RWPE1 (cell line): ENCODE measurements around the gene LURAP1L.

Experiments
- CTCF ChIA-PET: fragments of 350-600 bp; sonication (Branson Sonifier 250); formaldehyde crosslinking; extraction: SDS; loops from one replicate; lab custom pipeline; 2021; lab: Yijun Ruan, JAX
- POLR2A ChIA-PET: fragments of 400-600 bp; formaldehyde crosslinking; extraction: SDS; loops from one replicate; lab custom pipeline; 2020; ENCODE audit warnings: antibody characterized with exemption; ENCODE audit not compliant: low non-redundant PET; lab: Yijun Ruan, JAX
- DNase-seq: peaks from one replicate; pipeline ENCODE4 v3.0.0; 2012; ENCODE audit warnings: low spot score
- H3K27ac ChIP-seq: fragments of 450-650 bp; 2 replicates; pipeline ENCODE4 v1.5.1; 2017
- CTCF ChIP-seq: fragments of 450-650 bp; conservative IDR thresholded peaks from 2 replicates; pipeline ENCODE4 v1.5.1; 2017; ENCODE audit warnings: low read depth, mild to moderate bottlenecking

The LURAP1L gene

GRCh38 chr9:12801663-12802062 is 26.8 kb downstream of the LURAP1L start:
- DNase-seq = no peak
- POLR2A ChIA-PET = no interaction called here

GRCh38 chr9:12802093-12802492 is 27.3 kb downstream of the LURAP1L start:
- no peak for TF ChIP-seq CTCF
- no peak for DNase-seq
- no peak overlapping the region for H3K27ac ChIP-seq
- ChIA-PET POLR2A (no interaction called here), CTCF (no interaction called here)

More at GRCh38 chr9:12801663-12802062, 26.8 kb downstream of the LURAP1L start:
- TF ChIP-seq CTCF = no peak
- CTCF ChIA-PET = no interaction called here
- no peak overlapping the region for H3K27ac ChIP-seq

GRCh38 chr9:12808569-12808968 is 33.7 kb downstream of the LURAP1L start:
- CTCF ChIA-PET = interaction anchor here (0.6 to 2.2 kb wide), 2 partner anchors 32 to 665 kb away, joined by 6 to 7 read pairs; no protein-coding TSS in a partner anchor
- POLR2A ChIA-PET = no interaction called here
- H3K27ac ChIP-seq = no peak overlapping the region
- DNase-seq = no peak
- TF ChIP-seq CTCF = no peak

DNA sequence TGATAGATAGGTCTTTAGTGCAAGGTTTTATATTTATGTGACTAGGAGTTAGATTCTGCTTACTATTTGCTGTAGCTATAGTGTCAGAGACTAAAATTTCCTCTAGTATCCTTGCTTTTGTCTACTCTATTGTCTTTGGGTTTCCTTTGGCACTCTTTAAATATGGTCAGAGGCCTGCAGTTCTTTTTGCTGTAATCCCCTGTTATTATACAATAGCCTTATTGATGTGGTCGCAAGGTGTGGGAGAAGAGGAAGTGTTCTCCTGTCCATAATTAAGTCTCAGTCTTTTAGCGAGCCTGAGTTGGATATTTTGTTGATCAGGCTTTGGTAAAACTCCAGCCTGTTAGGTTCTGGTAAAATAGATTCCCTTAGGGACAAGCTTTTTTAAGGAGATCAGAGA is 34.9 kb downstream of the LURAP1L start:
- no peak overlapping the region for H3K27ac ChIP-seq
- TF ChIP-seq CTCF = no peak
- no peak for DNase-seq
- ChIA-PET POLR2A (no interaction called here), CTCF (interaction anchor here (0.6 to 2.2 kb wide), 2 partner anchors 16 to 34 kb away, joined by 3 to 7 read pairs; no protein-coding TSS in a partner anchor)

DNA sequence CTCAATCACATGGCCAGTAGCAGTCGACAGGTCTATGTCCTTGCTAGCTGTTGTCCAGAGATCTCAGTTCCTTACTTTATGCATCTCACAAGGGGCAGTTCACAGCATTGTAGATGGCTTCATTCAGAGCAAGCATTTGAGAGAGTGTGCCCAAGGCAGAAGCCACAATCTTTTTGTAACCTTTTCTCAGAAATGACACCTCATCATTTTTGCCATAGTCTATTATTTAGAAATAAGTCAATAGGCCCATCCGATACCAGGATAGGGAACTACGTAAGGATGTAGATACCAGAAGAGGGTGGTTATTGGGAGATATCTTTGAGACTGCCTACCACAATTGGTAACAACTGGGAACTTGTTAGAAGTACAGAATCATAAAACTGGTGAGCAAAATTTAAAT is 37.1 kb downstream of the LURAP1L start:
- H3K27ac ChIP-seq = no peak overlapping the region
- no peak for DNase-seq
- no peak for TF ChIP-seq CTCF
- CTCF ChIA-PET = no interaction called here
- POLR2A ChIA-PET = no interaction called here

GRCh38 chr9:12812710-12813109 is 37.9 kb downstream of the LURAP1L start:
- DNase-seq = no peak
- H3K27ac ChIP-seq = no peak overlapping the region
- CTCF ChIA-PET = no interaction called here
- TF ChIP-seq CTCF = no peak
- POLR2A ChIA-PET = no interaction called here
